Measurements from ENCODE around the gene RGS5.

Gene RGS5

DNA sequence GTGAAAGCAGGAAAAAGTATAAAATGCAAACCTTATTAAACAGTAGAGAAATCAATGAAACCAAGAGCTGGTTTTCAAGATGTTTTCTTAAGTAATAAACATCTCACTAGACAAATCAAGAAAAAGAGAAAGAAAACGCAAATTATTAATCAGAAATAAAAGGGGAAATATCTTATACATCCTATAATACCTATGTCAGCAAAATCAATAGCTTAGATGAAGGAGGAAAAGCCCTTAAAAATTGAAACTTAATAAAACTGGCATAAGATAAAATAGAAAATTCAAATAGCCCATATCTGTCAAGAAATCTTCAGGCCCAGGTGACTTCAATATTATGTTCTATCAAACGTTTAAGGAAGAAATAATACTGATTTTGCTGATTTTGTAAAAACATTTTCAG lies 74.4 kb downstream of the RGS5 start:
- no peak for DNase-seq (ENCODE audit: low spot score)
- TF ChIP-seq, protein P1, sequence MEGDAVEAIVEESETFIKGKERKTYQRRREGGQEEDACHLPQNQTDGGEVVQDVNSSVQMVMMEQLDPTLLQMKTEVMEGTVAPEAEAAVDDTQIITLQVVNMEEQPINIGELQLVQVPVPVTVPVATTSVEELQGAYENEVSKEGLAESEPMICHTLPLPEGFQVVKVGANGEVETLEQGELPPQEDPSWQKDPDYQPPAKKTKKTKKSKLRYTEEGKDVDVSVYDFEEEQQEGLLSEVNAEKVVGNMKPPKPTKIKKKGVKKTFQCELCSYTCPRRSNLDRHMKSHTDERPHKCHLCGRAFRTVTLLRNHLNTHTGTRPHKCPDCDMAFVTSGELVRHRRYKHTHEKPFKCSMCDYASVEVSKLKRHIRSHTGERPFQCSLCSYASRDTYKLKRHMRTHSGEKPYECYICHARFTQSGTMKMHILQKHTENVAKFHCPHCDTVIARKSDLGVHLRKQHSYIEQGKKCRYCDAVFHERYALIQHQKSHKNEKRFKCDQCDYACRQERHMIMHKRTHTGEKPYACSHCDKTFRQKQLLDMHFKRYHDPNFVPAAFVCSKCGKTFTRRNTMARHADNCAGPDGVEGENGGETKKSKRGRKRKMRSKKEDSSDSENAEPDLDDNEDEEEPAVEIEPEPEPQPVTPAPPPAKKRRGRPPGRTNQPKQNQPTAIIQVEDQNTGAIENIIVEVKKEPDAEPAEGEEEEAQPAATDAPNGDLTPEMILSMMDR (IDR thresholded peaks at IDR 0.05; ENCODE audit: extremely low read depth, insufficient read depth, missing control alignments) = no peak
- in situ Hi-C loops (cut with MboI; ENCODE audit: low pct_unique_long_range_greater_than_20kb, low sequenced_read_pairs, unreplicated experiment) = no loop called here

DNA sequence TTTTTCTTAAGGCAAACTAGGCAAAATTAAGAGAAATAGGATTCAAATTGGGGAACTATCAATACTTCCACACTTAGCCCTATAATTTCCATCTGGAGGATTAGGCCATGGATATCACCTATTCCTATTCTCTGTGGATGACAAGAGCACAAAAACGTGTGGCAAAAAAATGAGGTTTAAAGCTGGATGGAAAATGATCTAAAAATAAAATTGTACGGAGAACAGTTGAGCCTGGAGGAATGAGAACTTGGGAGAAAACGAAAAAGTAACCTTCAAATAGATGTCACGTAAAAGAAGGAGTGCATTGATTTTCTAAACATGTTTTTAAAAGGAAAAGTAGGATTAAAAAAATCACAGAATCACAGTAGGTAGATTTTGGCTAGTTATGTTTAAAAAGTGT lies 77.9 kb downstream of the RGS5 start:
- no peak for DNase-seq (ENCODE audit: low spot score)
- TF ChIP-seq, protein P1 (IDR thresholded peaks at IDR 0.05; ENCODE audit: extremely low read depth, insufficient read depth, missing control alignments) = no peak
- in situ Hi-C loops (cut with MboI; ENCODE audit: low pct_unique_long_range_greater_than_20kb, low sequenced_read_pairs, unreplicated experiment) = no loop called here

DNA sequence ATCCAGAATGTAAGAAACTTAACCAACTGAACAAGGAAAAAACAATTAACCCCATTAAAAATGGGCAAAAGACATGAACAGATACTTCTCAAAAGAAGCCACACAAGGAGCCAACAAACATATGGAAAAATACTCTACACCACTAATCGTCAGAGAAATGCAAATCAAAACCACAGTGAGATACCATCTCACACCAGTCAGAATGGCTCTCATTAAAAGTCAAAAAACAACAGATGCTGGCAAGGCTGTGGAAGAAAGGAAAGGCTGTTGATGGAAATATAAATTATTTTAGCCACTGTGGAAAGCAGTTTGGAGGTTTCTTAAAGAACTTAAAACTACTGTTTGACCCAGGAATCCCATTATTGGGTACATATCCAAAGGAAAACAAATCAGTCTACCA lies 82.3 kb downstream of the RGS5 start:
- no peak for DNase-seq (ENCODE audit: low spot score)
- TF ChIP-seq, protein P1 (IDR thresholded peaks at IDR 0.05; ENCODE audit: extremely low read depth, insufficient read depth, missing control alignments) = no peak
- in situ Hi-C loops (cut with MboI; ENCODE audit: low pct_unique_long_range_greater_than_20kb, low sequenced_read_pairs, unreplicated experiment) = no loop called here

DNA sequence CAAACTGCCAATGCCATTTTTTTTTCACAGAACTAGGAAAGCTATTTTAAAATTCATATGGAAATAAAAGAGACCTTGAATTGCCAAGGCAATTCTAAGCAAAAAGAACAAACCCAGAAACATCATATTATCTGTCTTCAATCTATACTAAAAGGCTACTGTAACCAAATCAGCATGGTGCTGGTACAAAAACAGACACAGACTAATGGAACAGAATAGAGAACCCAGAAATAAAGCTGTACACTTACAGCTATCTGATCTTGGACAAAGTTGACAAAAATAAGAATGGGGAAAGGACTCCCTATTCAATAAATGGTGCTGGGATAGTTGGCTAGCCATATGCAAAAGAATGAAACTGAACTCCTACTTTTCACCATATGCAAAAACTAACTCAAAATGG lies 83.0 kb downstream of the RGS5 start:
- in situ Hi-C loops (cut with MboI; ENCODE audit: low pct_unique_long_range_greater_than_20kb, low sequenced_read_pairs, unreplicated experiment) = no loop called here
- DNase-seq (ENCODE audit: low spot score) = no peak
- TF ChIP-seq, protein P1 (IDR thresholded peaks at IDR 0.05; ENCODE audit: extremely low read depth, insufficient read depth, missing control alignments) = no peak

DNA sequence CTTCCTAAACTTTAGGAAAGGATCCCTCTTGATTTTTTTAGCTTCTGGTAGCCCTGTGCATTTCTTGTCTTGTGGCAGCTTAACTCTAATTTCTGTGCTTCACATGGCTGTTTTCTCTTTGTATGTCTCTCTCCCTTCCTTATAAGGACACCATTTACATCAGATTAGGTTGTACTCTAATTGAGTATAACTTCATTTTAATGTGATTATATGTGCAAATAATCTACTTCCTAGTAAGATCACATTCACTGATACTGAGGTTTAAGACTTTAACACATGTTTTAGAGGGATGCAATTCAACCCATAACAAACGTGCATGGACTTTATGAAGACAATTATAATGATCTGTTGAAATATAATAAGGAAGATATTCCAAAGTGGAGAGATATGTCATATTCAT lies 86.8 kb downstream of the RGS5 start:
- TF ChIP-seq, protein P1 (IDR thresholded peaks at IDR 0.05; ENCODE audit: extremely low read depth, insufficient read depth, missing control alignments) = no peak
- no peak for DNase-seq (ENCODE audit: low spot score)
- in situ Hi-C loops (cut with MboI; ENCODE audit: low pct_unique_long_range_greater_than_20kb, low sequenced_read_pairs, unreplicated experiment) = no loop called here

DNA sequence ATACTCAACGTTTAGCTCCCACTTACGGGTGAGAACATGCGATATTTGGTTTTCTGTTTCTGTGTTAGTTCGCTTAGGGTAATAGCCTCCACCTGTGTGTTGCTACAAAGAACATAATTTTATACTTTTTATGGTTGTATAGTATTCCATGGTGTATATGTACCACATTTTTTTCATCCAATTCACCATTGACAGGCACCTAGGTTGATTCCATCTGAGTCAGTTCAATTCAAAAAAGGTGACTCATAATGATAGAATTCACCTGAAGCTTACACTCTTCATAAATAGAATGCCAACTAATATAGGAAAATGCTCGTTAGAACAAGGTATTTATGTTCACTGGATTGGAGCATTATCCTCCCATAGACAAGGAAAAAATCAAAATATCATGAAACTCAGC lies 95.1 kb downstream of the RGS5 start:
- no peak for DNase-seq (ENCODE audit: low spot score)
- in situ Hi-C loops (cut with MboI; ENCODE audit: low pct_unique_long_range_greater_than_20kb, low sequenced_read_pairs, unreplicated experiment) = no loop called here
- TF ChIP-seq, protein P1 (IDR thresholded peaks at IDR 0.05; ENCODE audit: extremely low read depth, insufficient read depth, missing control alignments) = no peak
